Left cardiac atrium (tissue), 4 donors: ENCODE data around the gene LSM14A. TPM values are rescaled to one million over a fixed set of nuclear protein-coding genes. Genes with fewer than 3 reads are reported as not detected.

Experiments used
- ATAC-seq, 2 donors: fragments of 200-7000 bp; cut with Tn5 transposase; one replicate each; pipeline ENCODE4 v1.9.1; 2020; ENCODE audit warnings: mild to moderate bottlenecking in 2 of 2, moderate library complexity in 2 of 2
- DNase-seq: peaks from one replicate; pipeline ENCODE4 v3.0.0-alpha.2; 2020
- intact Hi-C, 2 donors: fragments of 100-400 bp; cut with DNase I; formaldehyde crosslinking; loops; one replicate each; pipeline versions ENCODE4 v1.14.1 to v1.15.1; 2022 to 2023
- total RNA-seq, 2 donors: library from RNA; stranded (reverse); fragmentation: NEBNext Ultra II Directional; extraction: Animal tissue kit (Norgen Biotek cat#: 25700); gene quantifications; one replicate each; pipeline ENCODE4 v1.2.1, GENCODE V29; 2021
- donor health status: DM: no; HTN: yes; CAD: no.
- donor health status: DM: no; HTN: yes; CAD: no; lungs with severe emphysema.
- donor health status: DM: yes; HTN: yes; CAD: no.
- donor health status: Dilated cardiomyopathy.

The LSM14A gene
- total RNA-seq, 2 donors from 2014 or later = 77.3 to 83.4 TPM

GRCh38 chr19:34218818-34219164 is 46.5 kb downstream of the LSM14A start:
- intact Hi-C loops = no loop called here
- no peak for DNase-seq
- no peak for ATAC-seq

GRCh38 chr19:34220472-34221063 is 48.3 kb downstream of the LSM14A start:
- ATAC-seq (peak in 1 of 2 donors; percentile 52), DNase-seq (peak; percentile 58)
- intact Hi-C loops = no loop called here

GRCh38 chr19:34222386-34222785 is 50.1 kb downstream of the LSM14A start:
- DNase-seq = no peak
- ATAC-seq = no peak
- intact Hi-C loops = no loop called here

GRCh38 chr19:34224996-34225658 is 52.8 kb downstream of the LSM14A start:
- intact Hi-C loops = no loop called here
- ATAC-seq = no peak
- DNase-seq = no peak

- intact Hi-C loops = no loop called here
- ATAC-seq (no peak), DNase-seq (no peak)
These were observed 53.3 kb downstream of the LSM14A start for GRCh38 chr19:34225659-34226015.

GRCh38 chr19:34226036-34226435 is 53.7 kb downstream of the LSM14A start:
- ATAC-seq = no peak
- intact Hi-C loops = no loop called here
- no peak for DNase-seq

GRCh38 chr19:34228347-34228746 is 56.0 kb downstream of the LSM14A start:
- intact Hi-C loops = no loop called here
- ATAC-seq (no peak), DNase-seq (no peak)

GRCh38 chr19:34228762-34229161 is 56.5 kb downstream of the LSM14A start:
- ATAC-seq (no peak), DNase-seq (no peak)
- intact Hi-C loops = no loop called here

GRCh38 chr19:34229721-34230120 is 57.4 kb downstream of the LSM14A start:
- DNase-seq (no peak), ATAC-seq (no peak)
- intact Hi-C loops = no loop called here

GRCh38 chr19:34230820-34231219 is 58.5 kb downstream of the LSM14A start:
- intact Hi-C loops = no loop called here
- ATAC-seq = no peak
- DNase-seq = no peak

- intact Hi-C loops = no loop called here
- ATAC-seq = no peak
- DNase-seq = no peak
These were observed 59.1 kb downstream of the LSM14A start for GRCh38 chr19:34231439-34231838.

- DNase-seq (peak; percentile 68), ATAC-seq (peak; percentile 62 to 85)
- intact Hi-C loops = no loop called here
These were observed 60.5 kb downstream of the LSM14A start for GRCh38 chr19:34232566-34233481.

- intact Hi-C loops = no loop called here
- no peak for ATAC-seq
- no peak for DNase-seq
These were observed 63.2 kb downstream of the LSM14A start for GRCh38 chr19:34235425-34235940.

- ATAC-seq (peak in 1 of 2 donors; percentile 39), DNase-seq (no peak)
- intact Hi-C loops = no loop called here
These were observed 64.0 kb downstream of the LSM14A start for GRCh38 chr19:34236035-34236987.

- intact Hi-C loops = no loop called here
- no peak for ATAC-seq
- no peak for DNase-seq
These were observed 65.0 kb downstream of the LSM14A start for GRCh38 chr19:34237283-34237682.

GRCh38 chr19:34237939-34238338 is 65.6 kb downstream of the LSM14A start:
- intact Hi-C loops = no loop called here
- no peak for DNase-seq
- ATAC-seq = no peak

- intact Hi-C loops = loop anchor here in 1 of 2 donors (10.0 kb wide), 1 partner anchor 103 kb away; no protein-coding TSS in a partner anchor
- ATAC-seq (no peak), DNase-seq (no peak)
These were observed 69.4 kb downstream of the LSM14A start for GRCh38 chr19:34241513-34242337.
